Endothelial cell of umbilical vein (primary cell): ENCODE data around the gene AFG3L2. TPM values are rescaled to one million over a fixed set of nuclear protein-coding genes. Genes with fewer than 3 reads are reported as not detected.
"Not testable (repeated sequence)": the region's sequence is repeated elsewhere in the genome, so short reads cannot be mapped to it uniquely, and the experiment has no call there.

ENCODE experiments used
- BruUV-seq: library from RNA; stranded (reverse); fragments of 400-500 nt; replicated peaks from 2 replicates; lab custom pipeline; 2021; lab: Mats Ljungman, UMichigan
- CTCF ChIA-PET: fragments of 300-600, 350-600 bp; sonication (Branson Sonifier 250); formaldehyde crosslinking; loops from one replicate; lab custom pipeline; 2021; ENCODE audit warnings: antibody characterized with exemption, inconsistent platforms; lab: Charles Lee
- POLR2A ChIA-PET: fragments of 300-600, 350-600 bp; sonication (Branson Sonifier 250); formaldehyde crosslinking; loops from one replicate; lab custom pipeline; 2021; ENCODE audit warnings: antibody characterized with exemption, inconsistent platforms; lab: Charles Lee
- DNase-seq: peaks from one replicate; pipeline ENCODE4 v3.0.0-alpha.2; 2011; ENCODE audit warnings: low read depth, low spot score
- FAIRE-seq: peaks from 2 replicates; lab custom pipeline; 2011; peaks lifted over from hg19 to GRCh38; lab: Jason Lieb, UNC
- H2AFZ ChIP-seq: 2 replicates; pipeline ENCODE4 v1.6.0; 2012; ENCODE audit warnings: low read depth, low read length, control low read depth, inconsistent platforms
- H3K27ac ChIP-seq: 2 replicates; pipeline ENCODE4 v1.5.1; 2011; ENCODE audit warnings: low read depth, mild to moderate bottlenecking, control low read depth, low read length, moderate library complexity; ENCODE audit not compliant: insufficient read depth
- H3K27me3 ChIP-seq, 2 experiments: 2 replicates each; pipeline versions ENCODE4 v1.6.0 to v1.6.1; 2011; ENCODE audit warnings: low read length in 2 of 2, mixed read lengths in 1 of 2; ENCODE audit not compliant: control insufficient read depth in 2 of 2, insufficient read depth in 2 of 2
- H3K36me3 ChIP-seq, 2 experiments: 2 replicates in 1 of 2; 3 replicates in 1 of 2; pipeline ENCODE4 v1.5.1; 2011; ENCODE audit warnings: low read length in 2 of 2, mild to moderate bottlenecking in 1 of 2, moderate library complexity in 1 of 2; ENCODE audit not compliant: control insufficient read depth in 2 of 2, insufficient read depth in 2 of 2; ENCODE audit errors: extremely low read depth in 1 of 2
- H3K4me1 ChIP-seq: 3 replicates; pipeline ENCODE4 v1.5.1; 2011; ENCODE audit warnings: mild to moderate bottlenecking, low read length; ENCODE audit not compliant: control insufficient read depth, insufficient read depth; ENCODE audit errors: extremely low read depth
- H3K4me2 ChIP-seq: 2 replicates; pipeline ENCODE4 v1.6.1; 2011; ENCODE audit warnings: low read length, control low read depth, mixed read lengths; ENCODE audit not compliant: insufficient read depth
- H3K4me3 ChIP-seq, 3 experiments: fragments of 200-600 bp in 1 of 3; sonication (generic), shearing (Covaris generic) in 1 of 3; replicated peaks in 1 of 3; 2 replicates each; pipeline ENCODE4 v1.5.1; 2011 to 2016; ENCODE audit warnings: control low read depth in 3 of 3, low read length in 3 of 3, mild to moderate bottlenecking in 2 of 3, inconsistent platforms in 1 of 3, low read depth in 1 of 3, moderate library complexity in 1 of 3; ENCODE audit not compliant: insufficient read depth in 1 of 3
- H3K79me2 ChIP-seq: 2 replicates; pipeline ENCODE4 v1.6.0; 2012; ENCODE audit warnings: low read length, inconsistent platforms; ENCODE audit not compliant: control insufficient read depth, insufficient read depth
- H3K9ac ChIP-seq: replicated peaks from 2 replicates; pipeline ENCODE3; 2011; ENCODE audit warnings: low read length, control low read depth; ENCODE audit not compliant: insufficient read depth; ENCODE audit errors: extremely low read depth
- H3K9me1 ChIP-seq: replicated peaks from 3 replicates; pipeline ENCODE4 v1.6.0; 2011; ENCODE audit warnings: mild to moderate bottlenecking, low read length; ENCODE audit not compliant: control insufficient read depth, insufficient read depth; ENCODE audit errors: extremely low read depth
- H3K9me3 ChIP-seq: replicated peaks from 2 replicates; pipeline ENCODE4 v1.5.1; 2012; ENCODE audit warnings: low read length, inconsistent platforms; ENCODE audit not compliant: control insufficient read depth, insufficient read depth
- H4K20me1 ChIP-seq: replicated peaks from 2 replicates; pipeline ENCODE3; 2011; ENCODE audit warnings: mild to moderate bottlenecking, low read length; ENCODE audit not compliant: control insufficient read depth, insufficient read depth; ENCODE audit errors: extremely low read depth
- GATA2 ChIP-seq: IDR thresholded peaks from 2 replicates; pipeline ENCODE4 v1.7.0; 2011; ENCODE audit warnings: low read depth, mild to moderate bottlenecking, moderate library complexity, mixed read lengths, low read length; ENCODE audit not compliant: insufficient read length, insufficient read depth
- JUN ChIP-seq: IDR thresholded peaks from 2 replicates; pipeline ENCODE4 v1.6.1; 2011; ENCODE audit warnings: borderline replicate concordance, low read depth; ENCODE audit not compliant: insufficient read length, insufficient read depth
- MYC ChIP-seq: IDR thresholded peaks from one replicate; pipeline ENCODE4 v1.6.1; 2011; ENCODE audit warnings: mild to moderate bottlenecking, low read depth, low read length
- POLR2AphosphoS5 ChIP-seq: IDR thresholded peaks from 2 replicates; pipeline ENCODE4 v1.6.1; 2012; ENCODE audit warnings: low read depth, mild to moderate bottlenecking, control low read depth, low read length, moderate library complexity; ENCODE audit not compliant: insufficient read depth
- dilution Hi-C: fragments of 300-500 bp; cut with MboI; formaldehyde crosslinking; loops from one replicate; pipeline ENCODE4 v1.15.0; 2019; ENCODE audit warnings: low sequenced_read_pairs; ENCODE audit not compliant: extremely low pct_ligation_motif_present
- intact Hi-C: fragments of 100-400 bp; cut with micrococcal nuclease; formaldehyde crosslinking; loops from one replicate; pipeline ENCODE4 v1.10.0; 2022
- polyA plus RNA-seq, 4 experiments: library from polyadenylated mRNA; depleted of rRNA in 3 of 4; stranded (reverse) in 3 of 4; unstranded in 1 of 4; fragments of >200 nt; gene quantifications; 2 replicates each; pipeline versions ENCODE4 v1.2.1 to v1.2.3, GENCODE V29; 2011 to 2012; ENCODE audit warnings: missing spikeins in 1 of 4
- total RNA-seq: library from RNA; stranded (reverse); gene quantifications from 2 replicates; pipeline ENCODE4 v1.2.3, GENCODE V29; 2021
- TF ChIP-seq, protein P1 (sequence below): IDR thresholded peaks from 2 replicates; pipeline ENCODE4 v1.6.1; 2011; ENCODE audit not compliant: insufficient read depth, insufficient read length

Gene AFG3L2
- total and polyA plus RNA-seq, 2 donors (not counting 3 experiments of a cell fraction or from before 2014, with no cell fraction given), result 19.3 to 42.4 TPM

- BruUV-seq, H3K9me3 ChIP-seq, H2AFZ ChIP-seq, CTCF ChIA-PET, POLR2A ChIA-PET, H3K9me1 ChIP-seq, dilution Hi-C loops, FAIRE-seq, DNase-seq, H3K4me2 ChIP-seq, H3K9ac ChIP-seq, H4K20me1 ChIP-seq, H3K27ac ChIP-seq, intact Hi-C loops, H3K4me3 ChIP-seq, H3K36me3 ChIP-seq: not testable (repeated sequence)
- Histone ChIP-seq H3K4me1 (peaks cover 13% of the 10 kb centered on the region), H3K27me3 (peaks cover 7 to 12% of the 10 kb centered on the region in 2 experiments), H3K79me2 (peaks cover 25% of the 10 kb centered on the region)
These were observed 33.7 kb upstream of the AFG3L2 start for GRCh38 chr18:12410747-12411146.

DNA sequence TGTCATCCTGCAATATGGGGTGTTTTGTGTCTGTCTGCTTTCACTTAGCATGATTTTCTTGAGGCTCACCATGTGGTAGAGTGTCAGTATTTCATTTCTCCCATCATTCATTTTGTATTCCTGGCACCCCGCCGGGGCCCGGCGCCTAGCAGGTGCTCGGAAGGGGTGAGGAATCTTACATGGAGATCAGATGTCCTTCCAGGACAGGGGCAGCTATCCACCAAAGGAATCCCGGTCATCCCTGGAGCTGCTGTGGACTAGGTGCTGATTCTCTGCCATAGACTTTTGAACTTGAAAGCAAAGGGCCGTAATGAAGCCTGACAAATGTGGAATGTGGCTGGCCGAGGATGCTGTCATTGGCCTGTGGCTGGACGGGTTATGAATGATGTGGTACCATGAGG lies 33.1 kb upstream of the AFG3L2 start:
- CTCF ChIA-PET, result interaction anchor here (1.2 kb wide), 1 partner anchor 10 kb away, joined by 3 read pairs; no protein-coding TSS in a partner anchor
- H4K20me1 ChIP-seq, result no peaks in the 10 kb centered on the region
- peaks cover 9% of the 10 kb centered on the region for H3K4me1 ChIP-seq
- no peak for DNase-seq
- TF ChIP-seq GATA2 (no peak), MYC (no peak), JUN (no peak), POLR2AphosphoS5 (no peak)
- TF ChIP-seq, protein P1, sequence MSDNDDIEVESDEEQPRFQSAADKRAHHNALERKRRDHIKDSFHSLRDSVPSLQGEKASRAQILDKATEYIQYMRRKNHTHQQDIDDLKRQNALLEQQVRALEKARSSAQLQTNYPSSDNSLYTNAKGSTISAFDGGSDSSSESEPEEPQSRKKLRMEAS, result no peak
- dilution Hi-C loops, result no loop called here
- no peak overlapping the region for H3K27ac ChIP-seq
- H3K9me1 ChIP-seq, result no peaks in the 10 kb centered on the region
- no TSS peak for BruUV-seq
- no peak overlapping the region for H3K9ac ChIP-seq
- peaks cover 25% of the 10 kb centered on the region for H3K79me2 ChIP-seq
- no peak overlapping the region for H3K4me3 ChIP-seq
- H3K27me3 ChIP-seq, result peaks cover 8 to 13% of the 10 kb centered on the region in 2 experiments
- H2AFZ ChIP-seq, result no peak overlapping the region
- no peak for FAIRE-seq
- H3K4me2 ChIP-seq, result no peak overlapping the region
- H3K9me3 ChIP-seq, result no peaks in the 10 kb centered on the region
- intact Hi-C loops, result no loop called here
- H3K36me3 ChIP-seq, result no peaks in the 10 kb centered on the region
- POLR2A ChIA-PET, result no interaction called here
